Measurements from ENCODE around the gene CCDC88B. TPM values are rescaled to one million over a fixed set of nuclear protein-coding genes. Genes with fewer than 3 reads are reported as not detected.

Gene CCDC88B
- total RNA-seq, 1 experiment from 2014 or later, result 9.6 TPM

- POLR2A ChIA-PET (ENCODE audit: unreplicated experiment), result interaction anchor here (0.6 to 1.2 kb wide), 6 partner anchors 12 to 304 kb away, joined by 3 to 23 read pairs (median 6); partner anchors contain the start of genes PRDX5 and TRMT112
- H3K4me3 ChIP-seq, result peak overlapping the region; percentile 77
Measured at GRCh38 chr11:64305691-64306562, 34.1 kb upstream of the CCDC88B start.

GRCh38 chr11:64306563-64306875 lies 33.5 kb upstream of the CCDC88B start:
- H3K4me2 ChIP-seq, result peak overlapping the region; percentile 94
- peak overlapping the region; percentile 67 for H3K27ac ChIP-seq
- peak overlapping the region; percentile 77 for H3K4me3 ChIP-seq
- no peak for DNase-seq
- BruUV-seq (replicated peaks), result TSS peak; percentile 51
- no peaks in the 10 kb centered on the region for H3K9me2 ChIP-seq (ENCODE audit: insufficient read depth)
- no peaks in the 10 kb centered on the region for H3K27me3 ChIP-seq (ENCODE audit: insufficient read depth, low read depth)
- intact Hi-C loops (cut with micrococcal nuclease; ENCODE audit: unreplicated experiment), result loop anchor here (1.0 to 10.0 kb wide), 4 partner anchors 26 to 472 kb away; partner anchors contain the start of genes COX8A and MARK2
- H4K20me1 ChIP-seq (ENCODE audit: insufficient read depth), result peaks cover 4% of the 10 kb centered on the region
- H3K36me3 ChIP-seq (ENCODE audit: low read depth), result 0 out of 2 replicates have a peak, but pooled peaks cover 8% of the 10 kb centered on the region
- CTCF ChIA-PET, result interaction anchor here (0.6 kb wide), 1 partner anchor 96 kb away, joined by 3 read pairs; no protein-coding TSS in a partner anchor
- POLR2A ChIA-PET (ENCODE audit: unreplicated experiment), result interaction anchor here (0.6 kb wide), 1 partner anchor 21 kb away, joined by 3 read pairs; no protein-coding TSS in a partner anchor
- H3K79me2 ChIP-seq (ENCODE audit: low read depth), result peaks cover 39% of the 10 kb centered on the region
- no peaks in the 10 kb centered on the region for H3K9me3 ChIP-seq (ENCODE audit: insufficient read depth, low read depth)
- peaks cover 23% of the 10 kb centered on the region; the same call in 1 of the 2 replicates for H3F3A ChIP-seq (ENCODE audit: insufficient read depth, low read depth)
- TF ChIP-seq EZH2 (IDR thresholded peaks at IDR 0.05; ENCODE audit: low read depth), result no peak
- no peak for TF ChIP-seq CTCF (conservative IDR thresholded peaks at IDR 0.05)
- peaks cover 24% of the 10 kb centered on the region for H3K4me1 ChIP-seq (replicated peaks; ENCODE audit: insufficient read depth)
- H2AFZ ChIP-seq, result peak overlapping the region; percentile 64

More at GRCh38 chr11:64305691-64306562, 34.1 kb upstream of the CCDC88B start:
- peak; percentile 51; the same call in 1 of the 2 replicates for TF ChIP-seq CTCF (conservative IDR thresholded peaks at IDR 0.05)
- TF ChIP-seq EZH2 (IDR thresholded peaks at IDR 0.05; ENCODE audit: low read depth), result no peak
- H2AFZ ChIP-seq, result peak overlapping the region; percentile 64
- H3K4me2 ChIP-seq, result peak overlapping the region; percentile 94
- H3K79me2 ChIP-seq (ENCODE audit: low read depth), result peaks cover 34% of the 10 kb centered on the region
- H3K9me2 ChIP-seq (ENCODE audit: insufficient read depth), result no peaks in the 10 kb centered on the region
- CTCF ChIA-PET, result interaction anchor here (0.6 to 1.5 kb wide), 3 partner anchors 12 to 96 kb away, joined by 3 to 20 read pairs (median 5); partner anchors contain the start of gene TRMT112
- peak overlapping the region; percentile 67 for H3K27ac ChIP-seq
- H3K4me1 ChIP-seq (replicated peaks; ENCODE audit: insufficient read depth), result peaks cover 27% of the 10 kb centered on the region
- H3K36me3 ChIP-seq (ENCODE audit: low read depth), result 0 out of 2 replicates have a peak, but pooled peaks cover 7% of the 10 kb centered on the region
- DNase-seq, result peak; percentile 88 to 94
- peaks cover 4% of the 10 kb centered on the region for H4K20me1 ChIP-seq (ENCODE audit: insufficient read depth)
- peaks cover 24% of the 10 kb centered on the region; the same call in 1 of the 2 replicates for H3F3A ChIP-seq (ENCODE audit: insufficient read depth, low read depth)
- no peaks in the 10 kb centered on the region for H3K27me3 ChIP-seq (ENCODE audit: insufficient read depth, low read depth)
- no peaks in the 10 kb centered on the region for H3K9me3 ChIP-seq (ENCODE audit: insufficient read depth, low read depth)
- intact Hi-C loops (cut with micrococcal nuclease; ENCODE audit: unreplicated experiment), result loop anchor here (1.0 to 10.0 kb wide), 9 partner anchors 13 to 471 kb away; partner anchors contain the start of genes BAD, COX8A, FKBP2 and MARK2
- no TSS peak for BruUV-seq (replicated peaks)
